Measurements from ENCODE around the gene TPRX2. TPM values are rescaled to one million over a fixed set of nuclear protein-coding genes. Genes with fewer than 3 reads are reported as not detected.

TPRX2 gene
- total and polyA plus RNA-seq, 2 of the 13 experiments (the other 11 are each of a cell fraction or from before 2014, with no cell fraction given): not detected

GRCh38 chr19:47886010-47886559, 27.1 kb downstream of the TPRX2 start, which contains the start of gene SULT2A1 (continued):
- peak; percentile 97 for TF ChIP-seq REPIN1 (CRISPR knock-in tag; IDR thresholded peaks at IDR 0.05; ENCODE audit: borderline replicate concordance, low read depth)
- peak; percentile 84; the same call in 1 of the 2 replicates for TF ChIP-seq ZBTB20 (CRISPR knock-in tag; IDR thresholded peaks at IDR 0.05; ENCODE audit: borderline replicate concordance, low read depth)
- no peak for TF ChIP-seq EED (CRISPR knock-in tag; IDR thresholded peaks at IDR 0.05)
- TF ChIP-seq ZNF282 (IDR thresholded peaks at IDR 0.05; ENCODE audit: partially characterized antibody): no peak
- TF ChIP-seq ZNF264 (CRISPR knock-in tag; IDR thresholded peaks at IDR 0.05): peak; percentile 86
- TF ChIP-seq RARA (CRISPR knock-in tag; IDR thresholded peaks at IDR 0.05): peak; percentile 85
- TF ChIP-seq SMC3 (IDR thresholded peaks at IDR 0.05; ENCODE audit: low read length): peak; percentile 30; the same call in 1 of the 2 replicates
- no peak for TF ChIP-seq CSRNP2 (CRISPR knock-in tag; conservative IDR thresholded peaks at IDR 0.05; ENCODE audit: low read depth)
- peak; percentile 70 for TF ChIP-seq ELF3 (CRISPR knock-in tag; IDR thresholded peaks at IDR 0.05)
- no peak for TF ChIP-seq NONO (IDR thresholded peaks at IDR 0.05)
- TF ChIP-seq NONO (CRISPR knock-in tag; conservative IDR thresholded peaks at IDR 0.05): peak; percentile 61
- peak; percentile 82 for TF ChIP-seq HOXA3 (CRISPR knock-in tag; IDR thresholded peaks at IDR 0.05)
- TF ChIP-seq CERS6 (CRISPR knock-in tag; IDR thresholded peaks at IDR 0.05): no peak
- peak; percentile 78 for TF ChIP-seq KAT8 (CRISPR knock-in tag; IDR thresholded peaks at IDR 0.05)
- TF ChIP-seq, protein P1, sequence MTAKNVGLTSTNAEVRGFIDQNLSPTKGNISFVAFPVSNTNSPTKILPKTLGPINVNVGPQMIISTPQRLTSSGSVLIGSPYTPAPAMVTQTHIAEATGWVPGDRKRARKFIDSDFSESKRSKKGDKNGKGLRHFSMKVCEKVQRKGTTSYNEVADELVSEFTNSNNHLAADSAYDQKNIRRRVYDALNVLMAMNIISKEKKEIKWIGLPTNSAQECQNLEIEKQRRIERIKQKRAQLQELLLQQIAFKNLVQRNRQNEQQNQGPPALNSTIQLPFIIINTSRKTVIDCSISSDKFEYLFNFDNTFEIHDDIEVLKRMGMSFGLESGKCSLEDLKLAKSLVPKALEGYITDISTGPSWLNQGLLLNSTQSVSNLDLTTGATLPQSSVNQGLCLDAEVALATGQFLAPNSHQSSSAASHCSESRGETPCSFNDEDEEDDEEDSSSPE (CRISPR knock-in tag; IDR thresholded peaks at IDR 0.05): peak; percentile 42; the same call in 1 of the 2 replicates
- TF ChIP-seq ZHX2 (IDR thresholded peaks at IDR 0.05; ENCODE audit: low read depth): no peak; the same call in 1 of the 2 replicates
- no peak for TF ChIP-seq ZHX2 (CRISPR knock-in tag; IDR thresholded peaks at IDR 0.05; ENCODE audit: borderline replicate concordance)
- TF ChIP-seq SCMH1 (CRISPR knock-in tag; IDR thresholded peaks at IDR 0.05; ENCODE audit: borderline replicate concordance): no peak
- no peak for TF ChIP-seq ZNF367 (CRISPR knock-in tag; IDR thresholded peaks at IDR 0.05; ENCODE audit: borderline replicate concordance)
- no peak for TF ChIP-seq ZNF572 (CRISPR knock-in tag; IDR thresholded peaks at IDR 0.05)
- TF ChIP-seq HNRNPL (IDR thresholded peaks at IDR 0.05; ENCODE audit: low read depth, low read length): no peak
- 0 out of 2 replicates have a peak, but pooled peaks have one; percentile 29 for TF ChIP-seq ZMAT3 (CRISPR knock-in tag; conservative IDR thresholded peaks at IDR 0.05)
- TF ChIP-seq PAF1 (CRISPR knock-in tag; IDR thresholded peaks at IDR 0.05): no peak
